Liver (tissue), 9 donors: ENCODE data around the gene FCHSD1. TPM values are rescaled to one million over a fixed set of nuclear protein-coding genes. Genes with fewer than 3 reads are reported as not detected.

ENCODE experiments used
- DNase-seq: peaks from one replicate; pipeline ENCODE4 v3.0.0-alpha.2; 2017; ENCODE audit warnings: low spot score
- H3K27ac ChIP-seq, 2 donors: one replicate each; pipeline ENCODE4 v1.7.0; 2013; ENCODE audit warnings: inconsistent platforms in 2 of 2, low read length in 2 of 2, control low read depth in 1 of 2, low read depth in 1 of 2, mild to moderate bottlenecking in 1 of 2
- H3K27me3 ChIP-seq, 4 donors: one replicate each; pipeline versions ENCODE4 v1.6.1 to v1.7.0; 2013; ENCODE audit warnings: low read length in 3 of 4, inconsistent platforms in 1 of 4, mild to moderate bottlenecking in 1 of 4, moderate library complexity in 1 of 4; ENCODE audit not compliant: control insufficient read depth in 4 of 4, insufficient read depth in 4 of 4
- H3K36me3 ChIP-seq, 4 donors: one replicate each; pipeline versions ENCODE4 v1.6.1 to v1.7.0; 2013; ENCODE audit warnings: low read length in 3 of 4, mild to moderate bottlenecking in 3 of 4, low read depth in 1 of 4, moderate library complexity in 1 of 4; ENCODE audit not compliant: control insufficient read depth in 4 of 4, insufficient read depth in 3 of 4
- H3K4me1 ChIP-seq, 4 donors: one replicate each; pipeline versions ENCODE4 v1.6.1 to v1.7.0; 2013; ENCODE audit warnings: low read length in 3 of 4, mild to moderate bottlenecking in 3 of 4, moderate library complexity in 1 of 4; ENCODE audit not compliant: control insufficient read depth in 4 of 4, insufficient read depth in 4 of 4
- H3K4me3 ChIP-seq, 3 donors: one replicate each; pipeline versions ENCODE4 v1.6.1 to v1.7.0; 2013; ENCODE audit warnings: low read length in 3 of 3, control low read depth in 1 of 3, low read depth in 1 of 3, mild to moderate bottlenecking in 1 of 3
- H3K9ac ChIP-seq, 2 donors: one replicate each; pipeline ENCODE4 v1.7.0; 2013; ENCODE audit warnings: low read length in 2 of 2, mild to moderate bottlenecking in 2 of 2, moderate library complexity in 2 of 2, control low read depth in 1 of 2, low read depth in 1 of 2
- H3K9me3 ChIP-seq, 4 donors: one replicate each; pipeline versions ENCODE4 v1.6.1 to v1.7.0; 2013; ENCODE audit warnings: low read length in 3 of 4; ENCODE audit not compliant: control insufficient read depth in 4 of 4
- ATF3 ChIP-seq: IDR thresholded peaks from 2 replicates; pipeline ENCODE4 v1.6.1; 2016; ENCODE audit warnings: antibody characterized with exemption
- CTCF ChIP-seq: fragments of 150-350 bp; IDR thresholded peaks from 2 replicates; pipeline ENCODE4 v1.5.1; 2017; ENCODE audit warnings: improper control_type of control experiment, low read depth, low read length; ENCODE audit not compliant: missing input control
- EGR1 ChIP-seq, 2 donors: IDR thresholded peaks; 2 replicates each; pipeline ENCODE4 v1.6.1; 2016 to 2018; ENCODE audit warnings: antibody characterized with exemption in 2 of 2, low read depth in 2 of 2
- FOXA1 ChIP-seq: IDR thresholded peaks from 2 replicates; pipeline ENCODE4 v1.6.1; 2016; ENCODE audit warnings: antibody characterized with exemption
- FOXA2 ChIP-seq: IDR thresholded peaks from 2 replicates; pipeline ENCODE4 v1.6.1; 2016; ENCODE audit warnings: antibody characterized with exemption
- GABPA ChIP-seq, 2 donors: IDR thresholded peaks in 1 of 2; conservative IDR thresholded peaks in 1 of 2; 2 replicates each; pipeline ENCODE4 v1.6.1; 2016; ENCODE audit warnings: antibody characterized with exemption in 2 of 2, mild to moderate bottlenecking in 1 of 2, moderate library complexity in 1 of 2
- HNF4A ChIP-seq, 2 donors: conservative IDR thresholded peaks; 2 replicates each; pipeline ENCODE4 v1.6.1; 2016; ENCODE audit warnings: antibody characterized with exemption in 2 of 2, mild to moderate bottlenecking in 2 of 2
- HNF4G ChIP-seq: IDR thresholded peaks from 2 replicates; pipeline ENCODE4 v1.6.1; 2016; ENCODE audit warnings: antibody characterized with exemption
- JUND ChIP-seq, 2 donors: IDR thresholded peaks; 2 replicates each; pipeline ENCODE4 v1.6.1; 2016; ENCODE audit warnings: antibody characterized with exemption in 2 of 2
- MAX ChIP-seq: IDR thresholded peaks from 2 replicates; pipeline ENCODE4 v1.6.1; 2016; ENCODE audit warnings: antibody characterized with exemption
- NR2F2 ChIP-seq: IDR thresholded peaks from 2 replicates; pipeline ENCODE4 v1.6.1; 2016; ENCODE audit warnings: antibody characterized with exemption
- RAD21 ChIP-seq, 2 donors: IDR thresholded peaks; 2 replicates each; pipeline ENCODE4 v1.6.1; 2016; ENCODE audit warnings: antibody characterized with exemption in 2 of 2, mild to moderate bottlenecking in 2 of 2
- REST ChIP-seq: IDR thresholded peaks from 2 replicates; pipeline ENCODE4 v1.6.1; 2016; ENCODE audit warnings: antibody characterized with exemption, mild to moderate bottlenecking
- RXRA ChIP-seq, 2 donors: IDR thresholded peaks; 2 replicates each; pipeline ENCODE4 v1.6.1; 2017 to 2018; ENCODE audit warnings: antibody characterized with exemption in 2 of 2, mild to moderate bottlenecking in 1 of 2
- SP1 ChIP-seq: IDR thresholded peaks from 2 replicates; pipeline ENCODE4 v1.6.1; 2018; ENCODE audit warnings: antibody characterized with exemption, mild to moderate bottlenecking
- TAF1 ChIP-seq: conservative IDR thresholded peaks from 2 replicates; pipeline ENCODE4 v1.6.1; 2016; ENCODE audit warnings: antibody characterized with exemption, mild to moderate bottlenecking
- YY1 ChIP-seq: IDR thresholded peaks from 2 replicates; pipeline ENCODE4 v1.6.1; 2016; ENCODE audit warnings: antibody characterized with exemption, mild to moderate bottlenecking
- ZBTB33 ChIP-seq: IDR thresholded peaks from 2 replicates; pipeline ENCODE4 v1.6.1; 2016; ENCODE audit warnings: antibody characterized with exemption
- polyA plus RNA-seq, 2 donors: library from polyadenylated mRNA; stranded (reverse) in 1 of 2; unstranded in 1 of 2; fragments of 200-250 nt in 1 of 2; fragments of >200 nt in 1 of 2; fragmentation: Nextera tagmentation in 1 of 2; extraction: Ambion mirVana in 1 of 2; gene quantifications; one replicate each; pipeline versions ENCODE4 v1.2.1 to v1.2.3, GENCODE V29; 2013 to 2015
- total RNA-seq, 2 donors: library from RNA; depleted of rRNA; stranded (reverse); fragments of >200 nt; gene quantifications; one replicate each; pipeline ENCODE4 v1.2.3, GENCODE V29; 2014
- donor health status: healthy.
- donor health status: healthy.
- donor health status: healthy.
- donor health status: healthy.
- donor health status: healthy.

The FCHSD1 gene
- total and polyA plus RNA-seq, 4 donors, result 1.3 to 6.4 (median 2.2) TPM

- Histone ChIP-seq H3K4me3 (no peak overlapping the region), H3K9me3 (no peaks in the 10 kb centered on the region), H3K27ac (no peak overlapping the region), H3K9ac (no peak overlapping the region), H3K36me3 (peaks cover 10 to 57% (median 51%) of the 10 kb centered on the region in 4 donors), H3K27me3 (no peaks in the 10 kb centered on the region), H3K4me1 (peaks cover 0 to 10% (median 8%) of the 10 kb centered on the region in 4 donors)
- no peak for DNase-seq
- TF ChIP-seq JUND (IDR thresholded peaks at IDR 0.05) (no peak), NR2F2 (no peak), HNF4G (no peak), ZBTB33 (no peak), HNF4A (conservative IDR thresholded peaks at IDR 0.05) (no peak), TAF1 (no peak), RAD21 (IDR thresholded peaks at IDR 0.05) (no peak), REST (no peak), FOXA2 (no peak), CTCF (no peak), MAX (no peak), ATF3 (no peak), SP1 (no peak), FOXA1 (no peak), YY1 (no peak), EGR1 (IDR thresholded peaks at IDR 0.05; ENCODE audit: low read depth in 2 of 2) (no peak), GABPA (IDR thresholded peaks at IDR 0.05 in 1 of 2, conservative IDR thresholded peaks at IDR 0.05 in 1 of 2) (no peak), RXRA (IDR thresholded peaks at IDR 0.05) (no peak)
Observed at GRCh38 chr5:141623186-141623585, 28.0 kb downstream of the FCHSD1 start.
